Karpas-422 (cell line): ENCODE data around the gene DNM2. TPM values are rescaled to one million over a fixed set of nuclear protein-coding genes. Genes with fewer than 3 reads are reported as not detected.
"Not testable (repeated sequence)": the region's sequence is repeated elsewhere in the genome, so short reads cannot be mapped to it uniquely, and the experiment has no call there.

Experiments
- DNase-seq: peaks from one replicate; pipeline ENCODE4 v3.0.0-alpha.2; 2015
- H2AFZ ChIP-seq: fragments of 200-600 bp; sonication (generic); 2 replicates; pipeline ENCODE4 v1.6.1; 2014; ENCODE audit warnings: antibody characterized with exemption, low read length, mixed read lengths
- H3K27ac ChIP-seq: fragments of 200-600 bp; sonication (generic); 2 replicates; pipeline ENCODE4 v1.5.1; 2014; ENCODE audit warnings: mild to moderate bottlenecking, low read length, moderate library complexity
- H3K27me3 ChIP-seq: fragments of 200-600 bp; sonication (generic); 2 replicates; pipeline ENCODE4 v1.6.1; 2014; ENCODE audit warnings: low read length, mixed read lengths
- H3K36me3 ChIP-seq: fragments of 200-600 bp; sonication (generic); 2 replicates; pipeline ENCODE4 v1.6.1; 2014; ENCODE audit warnings: low read length, mixed read lengths; ENCODE audit not compliant: insufficient read depth
- H3K4me1 ChIP-seq: fragments of 200-600 bp; sonication (generic); 2 replicates; pipeline ENCODE4 v1.6.1; 2014; ENCODE audit warnings: mild to moderate bottlenecking, low read length, mixed read lengths
- H3K4me2 ChIP-seq: fragments of 200-600 bp; sonication (generic); 2 replicates; pipeline ENCODE4 v1.6.1; 2014; ENCODE audit warnings: low read length, low read depth, mild to moderate bottlenecking; ENCODE audit not compliant: poor library complexity, severe bottlenecking
- H3K4me3 ChIP-seq: fragments of 200-600 bp; sonication (generic); 2 replicates; pipeline ENCODE4 v1.5.1; 2014; ENCODE audit warnings: mild to moderate bottlenecking, antibody characterized with exemption, low read length, mixed read lengths
- H3K79me2 ChIP-seq: fragments of 200-600 bp; sonication (generic); 2 replicates; pipeline ENCODE4 v1.6.1; 2014; ENCODE audit warnings: mild to moderate bottlenecking, low read length, mixed read lengths
- H3K9ac ChIP-seq: fragments of 200-600 bp; sonication (generic); 2 replicates; pipeline ENCODE4 v1.6.0; 2014; ENCODE audit warnings: low read length
- H3K9me2 ChIP-seq: fragments of 200-600 bp; sonication (generic), shearing (Covaris generic); replicated peaks from 2 replicates; pipeline ENCODE4 v1.6.0; 2014; ENCODE audit warnings: mild to moderate bottlenecking, low read length, moderate library complexity; ENCODE audit not compliant: insufficient read depth
- H3K9me3 ChIP-seq: fragments of 300-700, 200-600 bp; sonication (generic); 2 replicates; pipeline ENCODE4 v1.6.1; 2014; ENCODE audit warnings: low read length, mixed read lengths
- H4K20me1 ChIP-seq: fragments of 200-600 bp; sonication (generic); 2 replicates; pipeline ENCODE4 v1.6.1; 2014; ENCODE audit warnings: mild to moderate bottlenecking, antibody characterized with exemption, low read length, low read depth; ENCODE audit not compliant: insufficient read depth
- total RNA-seq: library from RNA; depleted of rRNA; stranded (reverse); fragments of >200 nt; shearing (Covaris generic); gene quantifications from 2 replicates; pipeline ENCODE4 v1.2.3, GENCODE V29; 2014; ENCODE audit warnings: low replicate concordance; rRNA removed

Gene DNM2
- 91.1 and 93.7 TPM in 2 replicates for total RNA-seq

- no peaks in the 10 kb centered on the region for H3K9me2 ChIP-seq
- H3K27ac ChIP-seq: peak within 1 kb of the TSS; percentile 59
- no peak within 1 kb of the TSS for H2AFZ ChIP-seq
- H3K27me3 ChIP-seq: no peaks in the 10 kb centered on the region
- peak within 1 kb of the TSS; percentile 89 for H3K4me3 ChIP-seq
- peaks cover 46% of the 10 kb centered on the region for H3K79me2 ChIP-seq
- peak within 1 kb of the TSS; percentile 77 for H3K4me2 ChIP-seq
- H3K4me1 ChIP-seq: peaks cover 13% of the 10 kb centered on the region
- H4K20me1 ChIP-seq: peaks cover 33% of the 10 kb centered on the region
- peak; percentile 100 for DNase-seq
- peak within 1 kb of the TSS; percentile 93 for H3K9ac ChIP-seq
- H3K9me3 ChIP-seq: no peaks in the 10 kb centered on the region
- 0 out of 2 replicates have a peak, but pooled peaks cover 5% of the 10 kb centered on the region for H3K36me3 ChIP-seq
These were observed at the start of gene DNM2 for GRCh38 chr19:10717356-10718204. DNM2 (plus strand) TSS chr19:10718079; CDS start chr19:10718243, 164 bp downstream.

- Histone ChIP-seq H3K27ac (no peak overlapping the region), H3K36me3 (peaks cover 38% of the 10 kb centered on the region; the same call in 1 of the 2 replicates), H3K4me2 (no peak overlapping the region), H4K20me1 (peaks cover 53% of the 10 kb centered on the region), H3K4me1 (peaks cover 5% of the 10 kb centered on the region), H3K79me2 (peaks cover 91% of the 10 kb centered on the region), H3K4me3 (no peak overlapping the region), H3K9me2 (no peaks in the 10 kb centered on the region), H3K27me3 (no peaks in the 10 kb centered on the region), H3K9me3 (no peaks in the 10 kb centered on the region), H3K9ac (no peak overlapping the region), H2AFZ (no peak overlapping the region)
- no peak for DNase-seq
These were observed 48.6 kb upstream of the DNM2 start for GRCh38 chr19:10669246-10669645.

GRCh38 chr19:10670182-10670581, 47.7 kb upstream of the DNM2 start:
- Histone ChIP-seq H4K20me1 (peaks cover 53% of the 10 kb centered on the region), H3K79me2 (peaks cover 90% of the 10 kb centered on the region), H2AFZ (no peak overlapping the region), H3K27ac (no peak overlapping the region), H3K36me3 (peaks cover 43% of the 10 kb centered on the region; the same call in 1 of the 2 replicates), H3K4me2 (no peak overlapping the region), H3K9me3 (no peaks in the 10 kb centered on the region), H3K9me2 (no peaks in the 10 kb centered on the region), H3K27me3 (no peaks in the 10 kb centered on the region), H3K4me3 (no peak overlapping the region), H3K4me1 (peaks cover 3% of the 10 kb centered on the region; the same call in 1 of the 2 replicates), H3K9ac (no peak overlapping the region)
- DNase-seq: no peak

- Histone ChIP-seq H3K36me3 (peaks cover 47% of the 10 kb centered on the region), H3K9me3 (no peaks in the 10 kb centered on the region), H3K79me2 (peaks cover 88% of the 10 kb centered on the region), H3K4me3 (no peak overlapping the region), H2AFZ (no peak overlapping the region), H3K4me1 (peaks cover 2% of the 10 kb centered on the region; the same call in 1 of the 2 replicates), H3K9me2 (no peaks in the 10 kb centered on the region), H3K4me2 (no peak overlapping the region), H4K20me1 (peaks cover 48% of the 10 kb centered on the region), H3K27ac (no peak overlapping the region), H3K27me3 (no peaks in the 10 kb centered on the region), H3K9ac (no peak overlapping the region)
- no peak for DNase-seq
These were observed 46.7 kb upstream of the DNM2 start for GRCh38 chr19:10670876-10671804.

- H2AFZ ChIP-seq, H3K27me3 ChIP-seq, H3K9me3 ChIP-seq, H3K4me3 ChIP-seq, H3K4me2 ChIP-seq, H3K9me2 ChIP-seq, H3K4me1 ChIP-seq, H3K27ac ChIP-seq, DNase-seq, H3K9ac ChIP-seq: not testable (repeated sequence)
- peaks cover 50% of the 10 kb centered on the region for H3K36me3 ChIP-seq
- H3K79me2 ChIP-seq: peaks cover 83% of the 10 kb centered on the region
- peaks cover 43% of the 10 kb centered on the region for H4K20me1 ChIP-seq
These were observed 46.0 kb upstream of the DNM2 start for GRCh38 chr19:10671922-10672321.

GRCh38 chr19:10675214-10675613, 42.7 kb upstream of the DNM2 start:
- H3K4me3 ChIP-seq, H3K9me3 ChIP-seq, H3K9me2 ChIP-seq, DNase-seq, H3K9ac ChIP-seq, H3K4me2 ChIP-seq, H2AFZ ChIP-seq, H3K4me1 ChIP-seq, H3K27me3 ChIP-seq, H3K27ac ChIP-seq: not testable (repeated sequence)
- Histone ChIP-seq H4K20me1 (peaks cover 34% of the 10 kb centered on the region), H3K79me2 (peaks cover 67% of the 10 kb centered on the region), H3K36me3 (peaks cover 76% of the 10 kb centered on the region)

GRCh38 chr19:10677751-10678150, 40.1 kb upstream of the DNM2 start:
- H3K9me3 ChIP-seq: no peaks in the 10 kb centered on the region
- H3K4me2 ChIP-seq: no peak overlapping the region
- no peak overlapping the region for H3K9ac ChIP-seq
- peaks cover 27% of the 10 kb centered on the region for H4K20me1 ChIP-seq
- no peak overlapping the region for H2AFZ ChIP-seq
- H3K36me3 ChIP-seq: peaks cover 79% of the 10 kb centered on the region
- H3K9me2 ChIP-seq: no peaks in the 10 kb centered on the region
- peaks cover 45% of the 10 kb centered on the region for H3K79me2 ChIP-seq
- DNase-seq: no peak
- H3K4me1 ChIP-seq: no peaks in the 10 kb centered on the region
- H3K4me3 ChIP-seq: no peak overlapping the region
- H3K27ac ChIP-seq: no peak overlapping the region
- H3K27me3 ChIP-seq: no peaks in the 10 kb centered on the region

- Histone ChIP-seq H3K27ac (no peak overlapping the region), H4K20me1 (peaks cover 27% of the 10 kb centered on the region), H3K4me2 (no peak overlapping the region), H3K27me3 (no peaks in the 10 kb centered on the region), H3K4me3 (no peak overlapping the region), H3K36me3 (peaks cover 72% of the 10 kb centered on the region), H3K9ac (no peak overlapping the region), H3K9me2 (no peaks in the 10 kb centered on the region), H3K79me2 (peaks cover 35% of the 10 kb centered on the region), H2AFZ (no peak overlapping the region), H3K9me3 (no peaks in the 10 kb centered on the region), H3K4me1 (no peaks in the 10 kb centered on the region)
- no peak for DNase-seq
These were observed 39.1 kb upstream of the DNM2 start for GRCh38 chr19:10678813-10679212.
